ENCODE results near the gene WASF3.
"Not testable (repeated sequence)": the region's sequence is repeated elsewhere in the genome, so short reads cannot be mapped to it uniquely, and the experiment has no call there.

GRCh38 chr13:26636073-26636472 is 78.6 kb downstream of the WASF3 start:
- not testable (repeated sequence) for TF ChIP-seq TAF1, POLR2A, POLR2AphosphoS5 (IDR thresholded peaks at IDR 0.05; ENCODE audit: low read depth, low read length)
